Body of pancreas (tissue), 4 donors: ENCODE data around the gene ZP1.

ENCODE experiments used
- CTCF ChIP-seq, 7 experiments: fragments of 450-650 bp in 4 of 7; fragments of 200-600 bp in 3 of 7; sonication (generic) in 3 of 7; IDR thresholded peaks; one replicate each; pipeline ENCODE4 v1.5.1; 2016 to 2019; ENCODE audit warnings: antibody characterized with exemption in 7 of 7
- POLR2A ChIP-seq, 3 donors: fragments of 450-650 bp; IDR thresholded peaks; one replicate each; pipeline ENCODE4 v1.6.1; 2016; ENCODE audit warnings: antibody characterized with exemption in 3 of 3, mild to moderate bottlenecking in 2 of 3

- TF ChIP-seq CTCF (IDR thresholded peaks at IDR 0.05) (peak in 1 of 7 experiments; percentile 11), POLR2A (IDR thresholded peaks at IDR 0.05) (peak; percentile 86 to 90 (median 86))
These were observed 39.0 kb downstream of the ZP1 start, which contains the start of gene PRPF19 for GRCh38 chr11:60906132-60906972.
